H9 (cell line): ENCODE results near the gene FAM161B. TPM values are rescaled to one million over a fixed set of nuclear protein-coding genes. Genes with fewer than 3 reads are reported as not detected.
"Not testable (repeated sequence)": the region's sequence is repeated elsewhere in the genome, so short reads cannot be mapped to it uniquely, and the experiment has no call there.

ENCODE experiments used
- DNase-seq: peaks from one replicate; pipeline ENCODE4 v3.0.0-alpha.2; 2017
- H2AFZ ChIP-seq: one replicate; pipeline ENCODE4 v1.6.1; 2013; ENCODE audit warnings: mild to moderate bottlenecking, low read length, control low read depth, moderate library complexity
- H2AK5ac ChIP-seq: 2 replicates; pipeline ENCODE4 v1.6.1; 2013; ENCODE audit warnings: low read length, control low read depth, mixed read lengths; ENCODE audit not compliant: insufficient read length
- H2BK120ac ChIP-seq: one replicate; pipeline ENCODE4 v1.6.1; 2013; ENCODE audit warnings: low read depth, mild to moderate bottlenecking, low read length, control low read depth, inconsistent platforms; ENCODE audit not compliant: poor library complexity, severe bottlenecking
- H2BK12ac ChIP-seq: 2 replicates; pipeline ENCODE4 v1.6.1; 2013; ENCODE audit warnings: low read length, control low read depth, mixed read lengths, low read depth; ENCODE audit not compliant: insufficient read length
- H2BK15ac ChIP-seq: 2 replicates; pipeline ENCODE4 v1.6.1; 2013; ENCODE audit warnings: low read depth, low read length, control low read depth
- H2BK20ac ChIP-seq: one replicate; pipeline ENCODE4 v1.6.1; 2013; ENCODE audit warnings: low read depth, mild to moderate bottlenecking, low read length, control low read depth, inconsistent platforms; ENCODE audit not compliant: poor library complexity, severe bottlenecking
- H2BK5ac ChIP-seq: 2 replicates; pipeline ENCODE4 v1.6.1; 2013; ENCODE audit warnings: low read length, control low read depth, mixed read lengths; ENCODE audit not compliant: insufficient read length
- H3K14ac ChIP-seq: 2 replicates; pipeline ENCODE4 v1.6.1; 2013; ENCODE audit warnings: low read length, control low read depth; ENCODE audit not compliant: insufficient read depth
- H3K18ac ChIP-seq: 2 replicates; pipeline ENCODE4 v1.6.1; 2013; ENCODE audit warnings: low read depth, mild to moderate bottlenecking, mixed read lengths, low read length, control low read depth; ENCODE audit not compliant: insufficient read length
- H3K23ac ChIP-seq: 2 replicates; pipeline ENCODE4 v1.6.1; 2013; ENCODE audit warnings: low read length, control low read depth, mixed read lengths, low read depth; ENCODE audit not compliant: insufficient read length
- H3K23me2 ChIP-seq: 2 replicates; pipeline ENCODE4 v1.6.1; 2013; ENCODE audit warnings: low read depth, mild to moderate bottlenecking, mixed read lengths, low read length, control low read depth; ENCODE audit not compliant: insufficient read length, poor library complexity, severe bottlenecking
- H3K27ac ChIP-seq: 2 replicates; pipeline ENCODE4 v1.5.1; 2013; ENCODE audit warnings: low read length, control low read depth, mixed read lengths, low read depth; ENCODE audit not compliant: insufficient read length
- H3K27me3 ChIP-seq: 2 replicates; pipeline ENCODE4 v1.6.1; 2013; ENCODE audit warnings: low read length, control low read depth, inconsistent platforms; ENCODE audit not compliant: insufficient read depth
- H3K4ac ChIP-seq: 2 replicates; pipeline ENCODE4 v1.6.1; 2013; ENCODE audit warnings: low read depth, mild to moderate bottlenecking, control low read depth, inconsistent platforms, low read length, moderate library complexity
- H3K4me1 ChIP-seq: 2 replicates; pipeline ENCODE4 v1.6.1; 2013; ENCODE audit warnings: low read length, control low read depth, inconsistent platforms; ENCODE audit not compliant: insufficient read depth
- H3K4me2 ChIP-seq: 2 replicates; pipeline ENCODE4 v1.6.1; 2013; ENCODE audit warnings: low read length, control low read depth, mixed read lengths; ENCODE audit not compliant: insufficient read length, insufficient read depth
- H3K56ac ChIP-seq: 2 replicates; pipeline ENCODE4 v1.6.1; 2013; ENCODE audit warnings: low read depth, mild to moderate bottlenecking, mixed read lengths, low read length, control low read depth; ENCODE audit not compliant: insufficient read length
- H3K79me1 ChIP-seq: 2 replicates; pipeline ENCODE4 v1.6.1; 2013; ENCODE audit warnings: low read depth, mild to moderate bottlenecking, moderate library complexity, low read length, control low read depth, inconsistent platforms; ENCODE audit not compliant: insufficient read depth, poor library complexity, severe bottlenecking
- H3K79me2 ChIP-seq: 2 replicates; pipeline ENCODE4 v1.6.1; 2013; ENCODE audit warnings: low read length, control low read depth, inconsistent platforms; ENCODE audit not compliant: insufficient read depth
- H3K9ac ChIP-seq: 2 replicates; pipeline ENCODE4 v1.6.1; 2013; ENCODE audit warnings: low read length, control low read depth, mixed read lengths; ENCODE audit not compliant: insufficient read length; ENCODE audit errors: extremely low read depth
- H3K9me3 ChIP-seq: one replicate; pipeline ENCODE4 v1.6.1; 2013; ENCODE audit warnings: low read depth, low read length, inconsistent platforms; ENCODE audit not compliant: control insufficient read depth
- H3T11ph ChIP-seq: one replicate; pipeline ENCODE4 v1.6.1; 2013; ENCODE audit warnings: mild to moderate bottlenecking, low read length, control low read depth, inconsistent platforms
- H4K20me1 ChIP-seq: one replicate; pipeline ENCODE4 v1.6.1; 2013; ENCODE audit not compliant: control insufficient read depth, insufficient read length, insufficient read depth
- H4K5ac ChIP-seq: 2 replicates; pipeline ENCODE4 v1.6.1; 2013; ENCODE audit warnings: low read depth, mild to moderate bottlenecking, mixed read lengths, low read length, control low read depth; ENCODE audit not compliant: insufficient read length
- H4K8ac ChIP-seq: replicated peaks from 2 replicates; pipeline ENCODE4 v1.6.1; 2013; ENCODE audit warnings: low read length, control low read depth, mixed read lengths, low read depth; ENCODE audit not compliant: insufficient read length
- H4K91ac ChIP-seq: 2 replicates; pipeline ENCODE4 v1.6.1; 2013; ENCODE audit warnings: low read depth, mild to moderate bottlenecking, moderate library complexity, mixed read lengths, low read length, control low read depth; ENCODE audit not compliant: insufficient read length
- H3K27ac Mint-ChIP-seq, 3 experiments: 2 replicates in 2 of 3; 3 replicates in 1 of 3; pipeline ENCODE4 v1.8.0; 2020 to 2021; ENCODE audit warnings: mixed read lengths in 3 of 3, mild to moderate bottlenecking in 1 of 3, moderate library complexity in 1 of 3
- H3K27me3 Mint-ChIP-seq: 2 replicates; pipeline ENCODE4 v1.8.0; 2021; ENCODE audit warnings: low read depth, mild to moderate bottlenecking, moderate library complexity, mixed read lengths
- H3K36me3 Mint-ChIP-seq, 3 experiments: 2 replicates in 2 of 3; 3 replicates in 1 of 3; pipeline ENCODE4 v1.8.0; 2020 to 2021; ENCODE audit warnings: low read depth in 3 of 3, mixed read lengths in 3 of 3; ENCODE audit not compliant: insufficient read depth in 1 of 3
- H3K4me1 Mint-ChIP-seq, 2 experiments: 2 replicates each; pipeline ENCODE4 v1.8.0; 2020; ENCODE audit warnings: mixed read lengths in 2 of 2
- H3K4me3 Mint-ChIP-seq, 2 experiments: 2 replicates in 1 of 2; 3 replicates in 1 of 2; pipeline ENCODE4 v1.8.0; 2020 to 2021; ENCODE audit warnings: mild to moderate bottlenecking in 2 of 2, mixed read lengths in 2 of 2, moderate library complexity in 1 of 2
- H3K9me3 Mint-ChIP-seq, 2 experiments: 2 replicates in 1 of 2; 3 replicates in 1 of 2; pipeline ENCODE4 v1.8.0; 2020; ENCODE audit warnings: mild to moderate bottlenecking in 2 of 2, mixed read lengths in 2 of 2, moderate library complexity in 1 of 2
- WGBS: extraction: QIAGEN DNeasy Blood & Tissue Kit; methylation state at CpG from one replicate; pipeline ENCODE4 v1.1.7; 2013; ENCODE audit warnings: missing lambda C conversion rate, low lambda C conversion rate, mixed read lengths; ENCODE audit not compliant: insufficient read length; ENCODE audit errors: extremely low coverage; 5-methylcytosine and 5-hydroxymethylcytosine counted together
- total RNA-seq: library from RNA; stranded (reverse); gene quantifications from 2 replicates; pipeline ENCODE4 v1.2.1, GENCODE V29; 2021
- TF ChIP-seq, protein P1 (sequence below): fragments of 200-600 bp; sonication (generic); conservative IDR thresholded peaks from 3 replicates; pipeline ENCODE4 v1.8.0; 2021; ENCODE audit warnings: antibody characterized with exemption, mild to moderate bottlenecking

FAM161B gene
- total RNA-seq, 1 experiment from 2014 or later: 0.92 TPM

DNA sequence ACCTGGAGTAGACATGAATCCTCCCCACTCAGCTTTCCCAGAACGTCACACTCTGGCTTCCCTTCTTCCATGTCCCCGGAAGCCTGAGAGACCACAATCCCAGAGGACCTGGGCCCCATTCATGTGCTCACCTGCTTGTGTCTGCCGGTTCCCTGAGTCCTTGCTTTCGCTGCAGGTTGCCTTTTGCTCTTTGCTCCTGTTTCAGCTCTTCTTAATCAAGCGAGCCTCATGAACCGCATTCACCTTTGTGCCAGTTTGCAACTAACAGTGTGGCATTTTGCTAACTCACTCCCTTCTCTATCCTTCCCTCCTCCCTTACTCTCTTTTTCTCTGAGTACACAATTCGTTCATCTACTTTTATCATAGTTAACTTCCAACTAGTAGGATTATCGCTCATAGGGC, 46.1 kb upstream of the FAM161B start:
- no peak overlapping the region for H3K9ac ChIP-seq
- no peak overlapping the region for H3T11ph ChIP-seq
- no peak overlapping the region for H4K91ac ChIP-seq
- no peak overlapping the region for H3K4me2 ChIP-seq
- H3K27ac ChIP-seq: no peak overlapping the region
- H3K23me2 ChIP-seq: no peaks in the 10 kb centered on the region
- H3K79me1 ChIP-seq: no peaks in the 10 kb centered on the region
- no peaks in the 10 kb centered on the region for H4K20me1 ChIP-seq
- H2BK120ac ChIP-seq: no peak overlapping the region
- Mint-ChIP-seq H3K9me3 (no peaks in the 10 kb centered on the region), H3K4me3 (no peak overlapping the region), H3K4me1 (peaks cover 0 to 2% of the 10 kb centered on the region in 2 experiments; a peak in 2 of 4 replicates), H3K36me3 (no peaks in the 10 kb centered on the region; a peak in 2 of 7 replicates), H3K27ac (peak overlapping the region in 1 of 3 experiments; percentile 15; a peak in 1 of 7 replicates), H3K27me3 (no peaks in the 10 kb centered on the region)
- H3K9me3 ChIP-seq: no peaks in the 10 kb centered on the region
- H3K4me1 ChIP-seq: no peaks in the 10 kb centered on the region
- H2BK15ac ChIP-seq: no peak overlapping the region
- TF ChIP-seq, protein P1, sequence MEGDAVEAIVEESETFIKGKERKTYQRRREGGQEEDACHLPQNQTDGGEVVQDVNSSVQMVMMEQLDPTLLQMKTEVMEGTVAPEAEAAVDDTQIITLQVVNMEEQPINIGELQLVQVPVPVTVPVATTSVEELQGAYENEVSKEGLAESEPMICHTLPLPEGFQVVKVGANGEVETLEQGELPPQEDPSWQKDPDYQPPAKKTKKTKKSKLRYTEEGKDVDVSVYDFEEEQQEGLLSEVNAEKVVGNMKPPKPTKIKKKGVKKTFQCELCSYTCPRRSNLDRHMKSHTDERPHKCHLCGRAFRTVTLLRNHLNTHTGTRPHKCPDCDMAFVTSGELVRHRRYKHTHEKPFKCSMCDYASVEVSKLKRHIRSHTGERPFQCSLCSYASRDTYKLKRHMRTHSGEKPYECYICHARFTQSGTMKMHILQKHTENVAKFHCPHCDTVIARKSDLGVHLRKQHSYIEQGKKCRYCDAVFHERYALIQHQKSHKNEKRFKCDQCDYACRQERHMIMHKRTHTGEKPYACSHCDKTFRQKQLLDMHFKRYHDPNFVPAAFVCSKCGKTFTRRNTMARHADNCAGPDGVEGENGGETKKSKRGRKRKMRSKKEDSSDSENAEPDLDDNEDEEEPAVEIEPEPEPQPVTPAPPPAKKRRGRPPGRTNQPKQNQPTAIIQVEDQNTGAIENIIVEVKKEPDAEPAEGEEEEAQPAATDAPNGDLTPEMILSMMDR: no peak
- no peaks in the 10 kb centered on the region for H3K27me3 ChIP-seq
- H2BK20ac ChIP-seq: no peak overlapping the region
- no peak overlapping the region for H3K23ac ChIP-seq
- H2BK12ac ChIP-seq: no peak overlapping the region
- H4K8ac ChIP-seq: no peak overlapping the region
- H3K56ac ChIP-seq: no peak overlapping the region
- H2AK5ac ChIP-seq: no peak overlapping the region
- no peaks in the 10 kb centered on the region for H3K79me2 ChIP-seq
- no peak overlapping the region for H4K5ac ChIP-seq
- H3K14ac ChIP-seq: no peak overlapping the region
- no peak overlapping the region for H3K4ac ChIP-seq
- DNase-seq: no peak
- WGBS: no CpG with 5 or more reads among the region's 8 CpGs
- no peak overlapping the region for H3K18ac ChIP-seq
- H2AFZ ChIP-seq: no peak overlapping the region
- no peak overlapping the region for H2BK5ac ChIP-seq

DNA sequence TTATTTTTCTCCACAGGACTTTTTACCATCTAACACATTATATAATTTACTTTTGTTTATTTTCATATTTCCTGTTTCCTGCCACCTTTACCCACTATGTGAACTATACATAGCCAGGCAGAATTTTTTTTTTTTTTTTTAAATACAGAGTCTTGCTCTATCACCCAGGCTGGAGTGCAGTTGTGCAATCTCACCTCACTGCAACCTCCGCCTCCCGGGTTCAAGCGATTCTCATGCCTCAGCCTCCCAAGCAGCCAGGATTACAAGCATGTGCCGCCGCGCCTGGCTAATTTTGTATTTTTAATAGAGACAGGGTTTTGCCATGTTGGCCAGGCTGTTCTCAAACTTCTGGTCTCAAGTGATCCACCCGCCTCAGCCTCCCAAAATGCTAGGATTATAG, 45.0 kb upstream of the FAM161B start:
- H4K5ac ChIP-seq, H3K9me3 ChIP-seq, H2BK120ac ChIP-seq, H3K4me1 ChIP-seq, H3K79me2 ChIP-seq, H3K23ac ChIP-seq, H3K4ac ChIP-seq, H3T11ph ChIP-seq, H2AFZ ChIP-seq, H2AK5ac ChIP-seq, H4K91ac ChIP-seq, H2BK12ac ChIP-seq, H3K4me2 ChIP-seq, H4K8ac ChIP-seq, DNase-seq, H3K9ac ChIP-seq, H3K79me1 ChIP-seq, H2BK20ac ChIP-seq, H3K9me3 Mint-ChIP-seq, H4K20me1 ChIP-seq, H3K56ac ChIP-seq, H2BK15ac ChIP-seq, H3K27me3 Mint-ChIP-seq, H3K27ac Mint-ChIP-seq, H3K27me3 ChIP-seq, H3K27ac ChIP-seq, H2BK5ac ChIP-seq, H3K18ac ChIP-seq, H3K4me3 Mint-ChIP-seq, H3K4me1 Mint-ChIP-seq, H3K14ac ChIP-seq, H3K36me3 Mint-ChIP-seq, H3K23me2 ChIP-seq: not testable (repeated sequence)
- no CpG with 5 or more reads among the region's 7 CpGs for WGBS
